Fibroblast of lung (primary cell): Measurements from ENCODE around the gene RNF150.

Source experiments
- CTCF ChIP-seq, 2 donors: IDR thresholded peaks in 1 of 2; conservative IDR thresholded peaks in 1 of 2; 1 replicate in 1 of 2; 2 replicates in 1 of 2; pipeline ENCODE4 v1.5.1; 2011 to 2012; ENCODE audit warnings: low read length in 2 of 2, control low read depth in 1 of 2, inconsistent platforms in 1 of 2, low read depth in 1 of 2, mild to moderate bottlenecking in 1 of 2
- EZH2 ChIP-seq: IDR thresholded peaks from 2 replicates; pipeline ENCODE4 v1.5.1; 2012; ENCODE audit warnings: low read length, control low read depth, mild to moderate bottlenecking; ENCODE audit errors: missing control alignments

GRCh38 chr4:141133146-141133998, at the start of gene RNF150:
- TF ChIP-seq CTCF (conservative IDR thresholded peaks at IDR 0.05 in 1 of 2, IDR thresholded peaks at IDR 0.05 in 1 of 2; ENCODE audit: low read depth in 1 of 2, low read length in 2 of 2) (peak; percentile 85 to 86), EZH2 (no peak)
